GM19240 (cell line): ENCODE data around the gene DUSP10.

Experiments used
- DNase-seq: peaks from one replicate; pipeline ENCODE4 v3.0.0; 2011; ENCODE audit warnings: low spot score; ENCODE audit not compliant: insufficient read length

DUSP10 gene

DNA sequence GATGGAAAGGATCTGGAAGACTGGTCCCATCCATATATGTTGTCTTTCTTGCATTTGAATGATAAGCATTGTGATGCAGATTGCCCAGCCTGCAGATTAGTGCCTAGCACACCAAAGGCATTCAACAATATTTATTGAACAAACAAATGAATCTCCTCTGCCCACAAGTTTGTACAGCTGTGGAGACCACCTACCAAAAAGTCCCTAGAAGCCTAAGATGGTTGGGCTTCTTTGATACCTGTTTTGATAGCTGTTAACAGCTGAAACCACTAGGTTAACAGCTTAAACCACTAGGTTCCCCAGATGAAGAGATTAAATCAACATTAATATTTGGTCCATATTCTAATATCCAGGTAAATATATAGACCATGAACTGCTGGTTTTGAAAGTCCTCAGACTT, 9.8 kb downstream of the DUSP10 start:
- no peak for DNase-seq

DNA sequence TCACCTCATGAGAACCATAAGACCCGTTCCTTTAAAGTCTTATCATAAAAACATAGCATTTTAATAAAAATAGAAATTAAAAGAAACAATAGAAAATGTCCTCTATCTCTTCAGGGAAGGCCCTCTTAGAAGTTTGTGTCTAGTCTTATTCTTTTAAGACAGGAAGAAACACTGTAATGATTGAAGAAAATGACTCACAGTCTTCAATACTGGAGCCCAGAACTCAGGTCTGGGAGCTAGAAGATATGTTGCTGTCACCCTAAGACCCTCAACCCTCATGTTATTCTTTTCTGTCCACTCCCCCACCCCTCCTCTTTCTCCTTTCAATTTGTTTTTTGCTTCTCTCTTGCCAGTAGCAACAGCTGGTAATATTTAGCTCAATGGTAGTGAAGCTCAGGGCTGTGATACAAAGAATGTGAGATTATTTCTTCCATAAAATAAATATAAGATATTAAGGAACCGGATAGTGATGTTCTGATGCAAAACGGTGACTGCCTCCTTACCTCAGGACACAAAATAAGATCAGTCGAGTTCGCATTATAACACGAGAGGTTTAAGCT, 12.0 kb downstream of the DUSP10 start:
- no peak for DNase-seq

DNA sequence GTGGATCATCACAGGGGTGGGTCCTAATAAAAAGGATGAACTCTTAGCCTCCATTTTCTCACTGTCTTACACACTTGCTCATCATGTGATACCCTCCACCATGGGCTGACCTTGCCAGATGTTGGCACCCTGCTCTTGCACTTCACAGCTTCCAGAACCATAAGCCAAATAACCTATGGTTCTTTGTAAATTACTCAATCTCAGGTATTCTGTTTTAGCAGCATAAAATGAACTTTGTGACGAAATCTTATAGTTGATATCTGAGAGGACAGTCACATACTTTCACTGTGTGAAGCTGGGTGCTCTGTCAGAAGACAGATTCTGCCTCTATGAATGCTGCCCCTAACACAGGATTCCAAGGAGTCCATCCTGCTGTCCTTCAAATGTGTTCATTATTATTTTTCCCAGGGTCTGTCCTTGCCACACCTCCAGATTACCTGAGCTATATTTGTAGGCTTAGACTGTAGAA, 13.8 kb downstream of the DUSP10 start:
- DNase-seq: no peak

DNA sequence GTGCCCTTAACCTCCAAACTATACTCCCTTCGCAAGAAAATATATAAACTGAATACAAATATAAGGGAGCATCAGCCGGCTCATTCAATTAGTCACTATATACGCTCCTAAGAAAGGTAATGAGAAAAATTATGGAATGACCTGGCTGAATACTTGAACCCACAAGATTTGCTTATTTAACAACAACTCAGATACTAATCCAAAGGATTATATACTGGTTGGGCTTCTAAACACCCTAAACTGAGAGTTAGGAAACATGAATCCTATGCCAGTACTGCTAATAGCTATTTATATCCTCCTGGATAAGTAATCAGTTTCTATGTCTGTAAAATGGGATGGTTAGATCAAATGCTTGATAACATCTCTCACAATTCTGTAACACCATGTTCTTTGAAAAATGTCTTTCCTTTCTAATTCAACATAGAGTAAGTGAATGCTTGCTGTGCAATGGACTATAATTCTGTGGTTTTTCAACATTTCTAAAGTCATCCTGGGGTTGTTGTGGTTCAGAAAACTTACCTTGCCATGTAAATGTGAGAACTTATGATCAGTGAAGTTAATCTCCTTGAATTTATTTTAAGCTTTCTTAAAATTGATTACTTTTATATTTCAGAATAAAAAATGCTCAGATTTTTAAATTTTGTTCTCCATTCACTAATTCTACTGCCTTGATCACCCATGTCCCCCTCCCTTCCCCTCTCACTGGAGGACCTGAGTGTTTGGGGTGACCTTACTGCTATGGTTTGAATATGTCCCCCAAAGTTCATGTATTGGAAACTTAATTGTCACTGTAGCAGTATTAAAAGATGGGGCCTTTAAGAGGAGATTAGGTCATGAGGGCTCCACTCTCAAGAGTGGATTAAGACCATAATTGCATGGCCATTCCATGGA, 14.5 kb downstream of the DUSP10 start:
- DNase-seq: no peak

DNA sequence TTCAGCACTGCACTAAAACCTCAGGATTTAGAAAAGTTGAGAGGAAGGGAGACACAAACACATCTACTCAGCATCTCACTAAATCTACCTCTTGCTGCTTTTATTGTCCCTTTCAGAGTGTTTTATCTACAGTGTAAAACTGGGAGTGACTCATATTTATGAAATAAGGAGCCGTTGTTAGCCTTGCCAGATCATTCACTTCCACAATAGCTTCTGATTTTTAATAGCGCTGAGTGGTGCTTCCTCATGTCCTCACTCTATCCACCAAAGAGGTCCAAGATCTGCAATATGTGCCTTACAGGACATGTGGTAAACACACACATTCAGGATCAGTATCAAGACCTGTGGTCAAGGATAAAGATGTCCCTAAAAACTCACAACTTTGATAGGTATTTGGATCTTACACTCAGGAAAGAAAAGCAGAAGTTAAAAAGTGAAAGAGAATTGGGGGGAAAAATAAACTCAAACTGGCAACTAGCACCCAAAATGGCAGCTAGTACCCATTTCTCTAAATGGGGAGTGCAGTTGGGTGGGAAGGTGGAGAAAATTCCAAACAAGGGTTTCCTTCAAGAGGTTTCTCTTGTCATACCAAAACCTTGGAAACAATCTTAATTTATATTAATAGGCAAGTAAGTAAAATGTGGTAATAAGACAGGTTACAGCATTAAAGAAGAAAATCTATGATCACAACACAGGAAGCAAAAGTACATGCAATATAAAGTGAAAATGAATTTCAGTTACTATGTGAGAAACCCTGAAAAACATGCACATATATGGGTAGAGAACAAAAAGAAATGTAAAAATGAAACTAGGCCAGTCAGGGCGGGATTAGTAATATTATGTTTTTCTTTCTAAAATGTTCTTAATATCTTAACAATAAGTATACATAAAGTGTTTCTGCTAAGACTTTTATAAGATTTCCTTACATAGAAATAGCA, 15.9 kb downstream of the DUSP10 start:
- DNase-seq: no peak

DNA sequence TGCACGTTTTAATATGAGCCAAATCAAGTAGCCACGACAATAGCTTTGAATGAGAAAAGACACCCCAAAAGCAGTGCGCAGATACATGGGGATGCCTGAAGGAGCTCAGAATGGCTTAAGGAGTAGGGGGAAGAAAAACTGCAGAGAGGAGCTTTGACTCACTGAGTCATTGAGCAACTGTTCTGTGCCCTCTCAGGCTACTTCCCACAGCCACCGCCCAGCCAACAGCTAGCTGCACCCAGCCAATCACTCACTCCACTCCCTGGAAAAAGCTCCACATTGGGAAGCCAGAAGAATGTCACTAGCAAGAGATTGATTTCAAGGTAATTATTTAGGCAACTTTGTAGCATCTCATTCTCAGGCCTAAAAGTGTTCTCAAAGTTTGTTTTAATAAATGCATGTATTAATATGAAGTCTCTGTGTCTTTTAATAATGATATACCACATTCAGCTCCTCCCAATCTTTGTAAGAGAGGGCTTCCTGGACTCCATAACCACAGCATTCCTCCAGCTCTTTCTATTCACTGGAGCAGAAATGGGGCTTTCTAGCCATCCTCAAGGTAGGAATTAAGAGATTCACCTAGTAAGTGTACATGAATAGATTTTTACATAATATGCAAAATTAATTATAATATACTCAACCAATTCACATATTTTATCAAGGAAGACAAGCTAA, 16.8 kb downstream of the DUSP10 start:
- DNase-seq: no peak

DNA sequence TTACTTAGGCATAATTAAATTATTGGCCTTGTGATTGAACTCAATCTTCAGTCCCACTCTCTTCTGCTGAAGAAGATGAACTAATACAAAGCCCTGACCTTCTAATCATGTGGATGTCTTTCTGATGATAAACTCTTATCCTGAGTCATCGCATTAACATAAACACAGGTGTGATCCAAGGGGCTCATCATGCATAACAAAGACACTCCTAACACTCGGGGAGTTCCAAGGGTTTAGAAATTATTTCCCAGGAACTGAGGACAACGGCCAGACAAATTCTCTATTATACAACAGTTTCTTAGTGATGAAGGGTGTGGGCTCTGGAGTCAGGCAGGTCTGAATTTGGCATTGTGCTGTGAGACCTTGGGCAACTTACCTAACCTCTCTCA, 18.0 kb downstream of the DUSP10 start:
- no peak for DNase-seq

DNA sequence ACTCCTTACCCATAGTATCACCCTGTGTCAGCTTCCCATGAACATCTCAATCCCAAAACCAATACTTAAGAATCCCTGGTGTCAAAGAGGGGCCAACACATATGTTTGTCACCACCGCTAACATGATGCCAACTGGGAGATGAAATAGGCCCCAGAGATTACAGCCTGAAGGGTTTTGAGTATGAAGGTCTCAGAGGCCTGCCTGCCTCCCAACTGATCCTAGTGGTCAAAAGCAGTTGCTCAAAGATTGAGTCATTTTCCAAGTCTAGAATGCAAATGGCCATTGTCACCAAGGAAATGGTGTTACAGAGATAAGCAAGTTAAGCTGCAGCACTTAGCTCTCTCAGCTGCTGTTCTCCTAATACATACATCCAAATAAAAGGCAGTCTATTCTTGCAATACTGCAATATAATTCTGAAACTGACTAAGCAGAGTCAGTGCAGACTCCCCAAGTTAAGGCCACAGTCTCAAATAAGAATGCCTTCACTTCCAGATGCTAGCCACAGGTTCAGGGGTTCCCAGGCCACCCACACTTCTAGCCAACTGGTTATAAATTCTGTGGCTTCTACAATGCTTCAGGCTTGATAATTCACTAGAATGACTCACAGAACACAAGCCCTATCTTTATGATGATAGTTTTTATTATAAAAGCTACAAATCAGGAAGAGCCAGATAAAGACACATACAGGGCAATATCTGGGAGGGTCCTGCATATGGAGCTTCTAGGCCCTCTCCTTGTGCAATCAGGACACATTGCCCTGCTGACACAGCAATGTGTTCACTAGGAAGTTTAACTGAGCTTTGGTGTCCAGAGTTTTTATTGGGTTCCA, 18.7 kb downstream of the DUSP10 start:
- DNase-seq: no peak

DNA sequence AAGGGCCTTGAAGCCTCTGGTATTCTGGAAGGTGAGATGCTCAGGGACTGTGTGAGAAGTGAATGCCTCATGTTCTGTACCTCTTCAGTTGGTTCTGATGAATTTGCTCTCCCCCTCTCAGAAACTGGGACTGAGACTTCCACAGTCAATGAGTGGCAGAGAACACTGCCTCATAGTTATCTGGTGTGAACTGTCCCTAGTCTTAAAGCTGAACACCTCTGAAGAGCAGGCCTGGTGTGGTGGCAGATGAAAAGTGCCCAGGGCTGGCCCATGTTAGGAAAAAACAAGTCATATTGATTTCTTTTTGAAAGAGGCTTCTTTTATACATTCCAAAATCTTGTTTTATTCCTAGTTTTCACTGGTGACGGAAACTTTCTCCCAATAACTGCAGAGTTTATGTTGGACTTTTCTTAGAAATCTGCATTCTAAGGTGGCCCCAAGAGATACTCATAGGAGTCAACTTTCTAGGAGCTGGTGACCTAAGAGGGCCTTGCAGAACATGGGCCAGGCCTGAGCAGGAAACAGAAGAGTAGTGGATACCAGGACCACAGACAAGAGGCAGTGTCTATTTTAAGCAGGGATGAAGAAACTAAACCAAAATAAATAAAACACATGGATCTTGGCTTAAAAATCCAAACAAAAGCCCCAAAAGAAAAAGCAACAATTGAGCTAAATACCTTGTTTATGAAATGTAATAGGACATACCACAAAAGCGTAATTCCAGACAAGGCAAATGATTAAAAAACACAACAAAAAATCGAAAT, 19.5 kb downstream of the DUSP10 start:
- DNase-seq: no peak

DNA sequence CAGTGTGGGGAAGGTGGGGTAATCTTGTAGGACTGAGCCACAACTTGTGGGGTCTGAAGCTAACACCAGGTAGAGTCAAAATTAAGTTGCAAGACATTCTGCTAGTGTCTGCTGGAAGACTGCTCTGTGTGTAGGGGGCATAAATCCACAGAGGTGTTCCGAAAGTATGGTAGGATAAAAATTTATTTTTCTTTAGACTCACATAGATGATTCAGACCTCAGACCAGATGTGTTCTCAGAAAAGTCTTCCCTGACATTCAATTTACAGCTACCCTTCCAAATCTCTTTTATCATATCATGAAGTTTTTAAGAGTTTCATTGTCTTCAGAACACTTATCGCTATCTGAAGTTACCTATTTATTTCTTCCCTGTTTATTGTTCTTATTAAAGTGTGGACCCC, 21.3 kb downstream of the DUSP10 start:
- DNase-seq: no peak

DNA sequence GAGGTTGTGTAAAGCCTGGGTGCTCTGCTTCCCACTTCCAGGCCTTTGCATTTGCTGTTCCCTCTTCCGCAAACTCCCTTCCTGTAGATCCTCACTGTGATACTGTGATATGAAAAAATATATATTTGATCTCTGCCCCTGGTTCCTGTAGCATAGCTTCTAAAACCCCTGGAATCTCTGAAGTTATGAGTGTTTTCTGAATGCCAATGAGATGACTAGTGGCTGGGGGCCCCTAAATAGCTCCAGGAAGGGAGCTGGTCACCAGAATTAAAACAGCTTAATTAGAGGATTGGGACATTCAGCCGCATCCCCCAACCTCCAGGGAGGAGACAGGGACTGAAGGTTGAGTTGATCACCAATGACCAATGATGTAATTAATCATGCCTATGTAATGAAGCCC, 21.9 kb downstream of the DUSP10 start:
- no peak for DNase-seq

DNA sequence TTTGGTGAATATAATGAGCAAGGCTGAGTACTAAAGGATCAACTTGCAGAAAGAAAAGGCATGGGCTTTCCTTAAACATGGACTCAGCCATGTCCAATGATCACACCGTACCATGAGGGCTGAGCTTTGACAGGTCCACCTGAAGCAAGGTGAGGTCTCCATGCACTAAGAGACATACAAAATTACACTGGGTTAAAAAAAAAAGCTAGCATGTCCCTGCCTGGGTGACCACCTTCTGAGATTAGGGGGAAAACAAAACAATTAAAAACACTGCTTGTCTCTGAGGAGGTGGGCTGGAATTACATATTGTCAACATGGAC, 22.7 kb downstream of the DUSP10 start:
- no peak for DNase-seq

DNA sequence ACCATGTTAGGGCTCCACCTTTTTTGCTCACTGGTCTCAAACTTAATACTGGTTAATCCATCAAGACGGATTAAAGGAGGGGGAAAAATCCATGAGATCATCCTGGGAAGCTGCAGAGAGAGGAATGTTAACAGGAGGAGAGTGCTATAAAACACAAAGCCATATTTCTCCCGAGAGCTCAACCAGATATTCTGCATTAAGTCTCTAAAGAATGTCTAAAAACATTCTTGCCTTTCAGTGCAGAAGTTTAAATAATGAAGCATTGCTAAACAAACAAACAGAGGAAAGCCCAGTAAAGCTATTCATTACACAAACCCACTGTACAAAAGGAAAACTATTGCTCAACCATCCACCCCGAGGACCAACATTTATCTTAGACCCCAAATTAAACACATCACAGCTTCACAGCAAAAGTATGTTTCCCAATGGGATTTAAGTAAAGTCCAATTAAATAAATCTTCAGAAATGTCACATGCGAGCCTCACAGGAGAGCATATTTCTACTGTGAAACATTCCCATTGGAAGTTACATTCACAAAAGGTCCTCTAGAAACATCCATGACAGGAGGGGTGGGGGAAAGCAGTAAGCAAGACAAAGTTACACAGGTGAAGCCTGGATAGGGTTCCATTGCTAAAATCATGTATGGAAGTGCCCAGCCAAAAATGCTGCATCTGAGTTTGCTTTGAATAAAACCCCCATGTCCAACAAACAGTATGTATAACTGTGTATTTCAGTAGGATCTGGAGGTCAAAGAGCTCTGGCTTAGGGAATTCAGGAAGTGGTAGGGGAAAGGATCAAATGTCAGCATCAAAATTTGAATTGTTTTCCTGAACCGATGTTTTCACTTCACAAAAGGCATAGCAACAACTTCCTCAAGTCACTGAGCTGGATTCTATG, 23.3 kb downstream of the DUSP10 start:
- no peak for DNase-seq

DNA sequence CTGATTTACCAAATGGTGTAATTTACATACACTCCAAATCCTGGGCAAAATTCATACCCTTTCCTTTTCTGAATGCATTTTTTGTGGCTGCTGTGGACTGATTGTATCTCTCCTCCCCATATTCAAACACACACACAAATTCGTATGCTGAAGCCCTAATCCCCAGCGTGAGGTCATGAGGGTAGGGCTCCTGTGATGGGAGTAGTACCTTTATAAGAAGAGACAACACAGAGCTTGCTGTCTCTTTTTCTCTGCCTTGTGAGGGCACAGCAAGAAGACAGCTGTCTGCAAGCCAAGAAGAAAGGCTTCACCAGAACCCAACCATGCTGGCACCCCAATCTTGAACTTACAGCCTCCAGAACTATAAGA, 24.4 kb downstream of the DUSP10 start:
- DNase-seq: no peak

DNA sequence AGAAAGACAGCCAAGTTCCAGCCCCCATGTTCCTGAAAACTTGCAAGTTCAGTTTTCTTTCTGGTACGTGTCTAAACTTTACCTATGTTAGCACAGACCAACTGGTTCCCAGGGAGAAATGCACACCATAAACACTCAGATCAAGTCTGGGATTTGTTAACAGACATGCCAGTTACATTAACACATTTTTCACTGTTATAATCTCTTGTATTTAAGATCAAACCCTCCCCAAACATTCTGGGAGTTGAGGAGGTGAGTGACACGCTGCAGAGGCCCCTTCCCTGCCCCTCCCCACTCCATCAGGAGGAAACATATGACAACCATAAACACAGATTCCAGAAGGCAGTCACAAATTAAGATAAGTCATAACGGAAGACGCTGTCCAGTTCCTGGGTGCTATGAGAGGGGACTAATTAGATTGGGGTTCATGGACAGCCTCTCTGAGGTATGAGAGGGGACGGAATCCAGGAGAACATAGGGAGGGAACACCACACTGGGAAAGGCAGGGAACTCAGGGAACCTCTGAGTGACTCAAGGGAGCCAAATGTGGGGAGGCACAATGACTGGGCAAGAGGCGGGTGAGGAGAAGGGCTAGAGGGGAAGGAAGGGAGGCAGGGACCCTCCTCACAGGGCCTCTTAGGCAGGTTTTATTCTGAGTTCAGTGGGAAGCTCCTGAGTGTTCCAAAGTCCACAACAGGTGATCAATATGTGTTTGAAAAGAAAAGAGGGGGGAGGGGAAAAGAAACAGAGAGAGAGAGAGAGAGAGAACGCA, 25.0 kb downstream of the DUSP10 start:
- no peak for DNase-seq

DNA sequence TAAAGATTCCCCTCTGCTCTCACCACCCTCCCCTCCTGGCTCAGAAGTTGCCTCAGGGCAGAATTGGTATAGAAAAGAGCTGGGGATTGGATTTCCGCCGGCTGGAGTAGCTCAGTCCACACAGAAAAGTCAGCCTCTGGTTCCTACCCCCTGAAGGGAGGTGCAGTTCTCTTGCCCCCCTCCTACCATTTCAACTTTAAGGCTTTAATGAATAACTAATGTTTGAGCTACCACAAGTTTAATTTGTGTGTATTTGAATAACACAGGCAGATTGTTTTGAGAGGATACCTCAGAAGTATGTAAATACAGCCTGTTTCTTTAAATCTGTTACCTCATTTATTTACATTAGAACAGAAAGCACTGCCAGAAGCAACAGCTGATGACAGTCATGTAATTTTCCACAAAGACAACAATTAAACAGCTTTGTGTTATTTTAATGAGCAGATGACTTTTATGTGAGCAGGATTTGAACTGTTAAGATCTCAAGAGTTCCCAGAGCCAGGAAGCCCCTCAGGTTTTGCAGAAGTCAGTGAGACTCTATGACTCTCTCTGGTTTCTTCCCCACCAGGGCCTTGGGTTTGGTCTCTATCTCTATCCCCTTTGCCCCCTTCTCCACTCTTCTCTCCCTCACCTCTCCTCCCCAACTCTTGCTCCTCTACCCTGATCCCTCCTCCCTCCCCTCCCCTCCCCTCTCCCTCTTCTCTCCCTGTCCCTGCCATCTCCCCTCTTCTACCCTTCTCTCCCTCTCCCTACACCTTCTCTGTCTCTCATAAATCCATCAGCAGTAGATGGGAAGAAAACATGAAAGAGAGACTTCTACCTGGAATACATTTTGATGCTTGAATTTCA, 26.3 kb downstream of the DUSP10 start:
- DNase-seq: no peak
